GM10847 (cell line): ENCODE data around the gene XRCC1.

Experiments
- POLR2A ChIP-seq: IDR thresholded peaks from 2 replicates; pipeline ENCODE4 v1.6.1; 2011; ENCODE audit not compliant: insufficient read length; ENCODE audit errors: extremely low read depth

The XRCC1 gene, protein sequence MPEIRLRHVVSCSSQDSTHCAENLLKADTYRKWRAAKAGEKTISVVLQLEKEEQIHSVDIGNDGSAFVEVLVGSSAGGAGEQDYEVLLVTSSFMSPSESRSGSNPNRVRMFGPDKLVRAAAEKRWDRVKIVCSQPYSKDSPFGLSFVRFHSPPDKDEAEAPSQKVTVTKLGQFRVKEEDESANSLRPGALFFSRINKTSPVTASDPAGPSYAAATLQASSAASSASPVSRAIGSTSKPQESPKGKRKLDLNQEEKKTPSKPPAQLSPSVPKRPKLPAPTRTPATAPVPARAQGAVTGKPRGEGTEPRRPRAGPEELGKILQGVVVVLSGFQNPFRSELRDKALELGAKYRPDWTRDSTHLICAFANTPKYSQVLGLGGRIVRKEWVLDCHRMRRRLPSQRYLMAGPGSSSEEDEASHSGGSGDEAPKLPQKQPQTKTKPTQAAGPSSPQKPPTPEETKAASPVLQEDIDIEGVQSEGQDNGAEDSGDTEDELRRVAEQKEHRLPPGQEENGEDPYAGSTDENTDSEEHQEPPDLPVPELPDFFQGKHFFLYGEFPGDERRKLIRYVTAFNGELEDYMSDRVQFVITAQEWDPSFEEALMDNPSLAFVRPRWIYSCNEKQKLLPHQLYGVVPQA

DNA sequence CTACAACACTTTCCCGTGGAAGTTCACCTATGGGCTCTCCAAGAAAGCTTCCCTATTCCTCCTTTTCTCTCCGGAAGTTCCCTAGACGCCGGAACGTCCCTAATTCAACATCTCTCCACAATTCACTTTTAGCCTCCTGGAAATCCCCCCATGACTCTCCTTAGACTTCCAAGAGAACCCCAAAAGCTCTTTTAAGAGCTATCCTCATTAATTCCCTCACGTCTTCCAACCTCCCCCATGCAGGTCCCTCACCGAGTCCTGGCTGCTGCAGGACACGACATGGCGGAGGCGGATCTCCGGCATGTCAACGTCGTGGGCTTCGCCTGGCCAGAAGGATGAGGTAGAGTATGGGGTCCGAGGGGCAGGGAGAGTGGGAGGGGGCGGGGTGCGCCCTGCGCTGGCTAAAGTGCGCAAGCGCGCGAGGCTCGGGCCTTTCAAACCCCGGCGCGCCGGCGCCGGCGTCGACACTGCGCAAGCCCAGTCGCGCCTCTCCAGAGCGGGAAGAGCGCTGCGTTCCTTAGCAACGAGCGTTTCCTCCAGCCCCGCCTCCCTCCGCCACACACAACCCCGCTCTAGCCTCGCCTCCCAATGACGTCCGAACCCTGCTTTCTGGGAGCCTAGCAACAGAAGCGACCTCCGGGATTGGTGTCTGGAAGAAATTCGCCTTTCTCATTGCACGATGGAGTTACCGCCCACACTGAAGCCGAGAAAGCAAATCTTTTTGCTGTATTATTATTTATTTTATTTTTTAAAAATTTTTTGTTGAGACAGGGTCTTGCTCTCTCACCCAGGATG, at the start of gene XRCC1, which contains the start of gene PINLYP:
XRCC1 (minus strand) TSS at position 372 of the 795 bp plus-strand sequence; CDS start at position 303, 69 bp downstream.
PINLYP (plus strand) TSS at position 646 of the 795 bp plus-strand sequence. CDS start 1,391 bp downstream, outside the sequence.
- peak; percentile 30 for TF ChIP-seq POLR2A

DNA sequence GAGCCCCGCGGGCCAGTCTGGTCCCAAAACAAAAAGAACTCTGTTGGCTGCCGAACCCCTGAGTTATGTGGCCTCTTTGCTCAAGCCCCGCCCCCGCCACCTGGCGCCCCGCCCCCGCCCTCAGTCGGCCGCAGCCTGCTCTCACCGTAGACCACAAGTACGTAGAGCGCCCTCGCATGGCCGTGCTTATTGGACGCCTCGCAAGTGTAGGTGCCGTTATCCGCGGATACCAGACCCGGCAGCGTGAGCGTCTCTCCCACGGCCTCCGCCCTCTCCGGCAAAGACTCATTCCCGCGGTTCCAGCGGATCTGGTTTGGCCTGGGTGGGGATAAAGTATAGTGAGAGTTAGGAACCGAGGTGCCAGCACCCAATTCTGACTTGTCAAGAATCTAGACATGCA, 49.6 kb upstream of the XRCC1 start:
- no peak for TF ChIP-seq POLR2A

DNA sequence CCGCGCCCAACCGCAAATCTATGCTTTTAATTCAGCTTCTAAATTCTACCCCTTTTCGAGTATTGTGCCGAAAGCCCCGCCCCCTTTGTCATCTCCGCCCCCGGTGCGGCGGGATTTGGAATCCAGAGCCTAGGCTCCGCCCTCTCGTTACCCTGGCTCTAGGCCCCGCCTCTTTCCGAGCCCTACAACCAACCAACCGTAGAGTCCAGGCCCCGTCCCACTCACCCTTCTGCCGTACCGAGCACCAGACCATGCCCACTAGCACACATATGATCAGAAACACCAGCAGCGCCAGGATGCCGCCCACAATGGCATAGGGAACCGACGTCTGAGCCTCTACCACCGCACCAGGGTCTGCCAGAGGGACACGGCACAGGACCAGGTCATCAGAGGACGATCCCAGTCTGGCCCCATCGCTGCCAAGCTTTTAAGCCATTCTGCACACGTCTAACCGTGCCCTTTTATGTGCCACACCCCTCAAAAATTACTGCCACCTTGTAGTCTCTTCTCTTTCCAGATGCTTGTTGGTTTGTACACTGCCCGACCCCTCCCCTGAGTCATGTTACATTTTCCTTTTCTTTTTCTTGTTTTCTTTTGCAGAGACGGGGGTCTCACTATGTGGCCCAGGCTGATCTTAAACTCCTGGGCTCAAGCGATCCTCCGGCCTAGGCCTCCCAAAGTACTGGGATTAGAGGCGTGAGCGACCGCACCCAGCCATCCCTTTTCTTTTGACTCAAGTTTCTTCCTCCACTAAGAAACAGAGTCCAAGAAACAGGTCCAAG, 48.8 kb upstream of the XRCC1 start:
- no peak for TF ChIP-seq POLR2A

DNA sequence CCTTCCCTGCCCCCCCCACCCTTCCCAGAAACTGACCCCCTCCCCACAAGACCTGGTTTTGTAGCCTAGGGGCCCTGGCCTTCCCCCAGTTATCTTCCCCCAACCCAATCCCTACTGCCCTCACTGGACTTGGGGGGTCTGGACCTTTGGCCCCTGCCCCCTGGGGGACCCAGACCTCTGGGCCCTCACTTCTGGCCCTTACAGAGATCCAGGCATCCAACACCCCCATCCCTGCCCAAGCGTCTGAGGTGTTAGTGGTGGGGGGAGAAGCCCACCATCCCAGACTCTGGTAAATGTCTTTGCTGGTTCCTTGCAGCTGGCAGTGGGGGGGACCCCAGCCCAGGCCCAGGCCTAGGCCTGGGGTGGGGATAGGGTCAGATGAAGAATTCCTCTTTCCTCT, 47.6 kb upstream of the XRCC1 start:
- TF ChIP-seq POLR2A, result no peak

DNA sequence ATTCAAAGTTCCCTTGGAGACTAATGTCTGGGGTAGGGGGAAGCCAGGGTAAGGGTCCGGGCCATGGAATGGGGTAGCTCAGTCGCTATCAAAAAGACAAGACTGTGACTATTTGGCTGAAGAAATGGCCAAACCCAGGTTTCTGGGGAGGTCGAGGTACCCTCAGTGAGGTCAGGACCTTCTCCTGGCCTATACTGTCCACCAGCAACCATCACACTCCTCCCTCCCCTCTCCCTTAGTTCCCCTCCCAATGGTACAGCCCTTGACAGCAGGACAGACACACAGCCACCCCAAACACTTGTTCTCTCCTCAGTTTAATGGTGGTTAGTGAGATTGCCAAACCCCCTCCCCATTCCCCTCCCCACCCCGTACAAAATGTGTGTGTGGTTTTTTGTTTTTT, 46.7 kb upstream of the XRCC1 start:
- no peak for TF ChIP-seq POLR2A

DNA sequence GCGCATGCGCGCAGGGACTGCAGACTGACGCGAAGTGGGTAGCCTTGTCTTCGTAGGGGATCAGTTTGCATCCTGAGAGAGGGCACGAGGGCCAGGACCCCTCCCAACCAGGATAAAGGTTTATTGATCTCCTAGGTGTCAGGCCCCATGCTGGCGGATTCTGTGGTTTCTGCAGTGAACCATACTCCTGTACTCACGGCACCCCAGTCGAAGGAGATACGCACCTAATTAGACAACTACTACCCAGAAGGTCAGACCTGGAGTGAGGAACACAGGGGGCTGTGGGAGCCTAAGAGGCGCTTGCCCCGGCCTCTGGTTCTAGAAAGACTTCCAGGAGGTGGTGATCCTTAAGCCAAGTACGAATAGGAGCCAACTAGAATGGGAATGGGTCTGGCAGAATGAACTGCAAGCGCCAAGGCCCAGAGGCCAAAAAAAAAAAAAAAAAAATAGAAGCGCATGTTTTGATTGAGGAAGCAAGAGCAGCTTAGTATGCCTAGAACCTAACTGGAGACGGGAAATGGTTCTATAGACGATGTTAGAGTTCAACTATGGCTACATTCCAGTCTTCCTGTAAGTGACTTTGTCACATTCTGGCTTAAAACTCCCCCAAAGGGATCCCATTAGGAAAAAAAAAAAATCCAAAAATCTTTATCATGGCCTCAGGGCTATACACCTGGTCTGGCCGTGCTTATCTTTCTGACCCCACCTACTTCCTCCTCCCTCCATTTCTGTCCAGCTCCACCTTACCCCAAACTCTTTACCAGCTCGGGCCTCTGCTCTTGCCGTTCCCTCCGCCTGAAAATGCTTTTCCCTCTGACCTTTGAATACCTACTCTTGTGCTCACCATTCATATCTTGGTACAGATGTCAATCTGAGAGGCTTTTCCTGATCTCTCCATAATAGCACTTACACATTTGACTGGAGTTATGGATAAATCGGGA, 45.0 kb upstream of the XRCC1 start:
- no peak for TF ChIP-seq POLR2A

DNA sequence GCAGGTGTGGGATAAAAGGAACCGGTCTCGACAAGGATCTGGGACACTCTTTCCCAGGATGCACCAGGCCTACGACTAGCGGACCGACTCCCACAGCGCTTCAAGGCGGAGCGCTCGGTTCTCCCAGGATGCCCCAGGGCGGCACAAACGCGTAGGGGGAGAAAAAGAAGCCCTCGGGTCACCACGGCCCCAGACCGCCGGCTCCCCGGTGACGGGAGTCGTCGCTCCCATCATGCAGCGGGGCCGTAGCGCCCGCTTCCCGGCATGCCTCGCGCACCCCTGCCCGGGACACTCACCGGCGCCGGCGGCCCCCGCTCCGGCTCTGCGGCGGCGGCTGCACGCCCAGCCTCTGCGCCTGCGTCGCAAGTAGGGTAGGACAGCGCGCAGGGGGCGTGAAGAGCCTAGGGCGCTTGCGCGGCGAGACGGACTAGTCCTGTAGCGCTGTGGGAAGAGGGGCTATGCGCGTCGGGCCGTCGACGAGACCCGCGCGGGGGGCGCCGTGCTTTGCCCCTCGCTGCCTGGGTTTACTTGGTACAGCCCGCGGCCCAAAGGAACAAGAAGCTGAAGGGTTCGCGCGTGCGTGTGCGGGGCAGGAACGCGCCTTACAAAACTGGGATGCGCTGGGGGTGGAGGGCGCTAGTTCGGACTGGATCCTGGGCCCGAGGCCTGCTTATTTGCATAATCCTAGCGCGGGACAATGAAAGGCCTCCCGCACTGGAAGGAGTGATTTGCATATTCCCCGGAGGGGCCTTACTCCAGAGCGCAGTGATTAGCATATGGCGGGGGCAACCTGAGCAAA, 44.1 kb upstream of the XRCC1 start, which contains the start of gene ZNF428:
ZNF428 (minus strand) TSS at position 368 of the 799 bp plus-strand sequence. CDS start 5,325 bp downstream, outside the sequence.
- TF ChIP-seq POLR2A, result peak; percentile 92

DNA sequence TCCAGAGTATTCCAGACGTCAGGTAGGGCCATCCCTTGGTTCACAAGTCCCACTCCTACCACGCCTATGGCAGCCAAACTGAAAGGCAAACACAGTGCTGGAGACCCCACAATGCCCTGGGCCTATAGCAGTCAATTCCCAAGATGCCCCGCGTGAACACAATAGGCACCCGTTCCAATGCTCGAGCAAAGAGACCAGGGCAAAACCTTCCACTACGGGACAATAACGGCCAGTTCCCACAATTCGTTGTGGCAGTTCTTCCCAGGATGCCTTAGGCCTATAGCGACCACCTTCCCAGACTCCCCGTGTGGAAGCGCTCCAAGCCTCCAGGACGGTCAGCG, 43.6 kb upstream of the XRCC1 start:
- no peak for TF ChIP-seq POLR2A

DNA sequence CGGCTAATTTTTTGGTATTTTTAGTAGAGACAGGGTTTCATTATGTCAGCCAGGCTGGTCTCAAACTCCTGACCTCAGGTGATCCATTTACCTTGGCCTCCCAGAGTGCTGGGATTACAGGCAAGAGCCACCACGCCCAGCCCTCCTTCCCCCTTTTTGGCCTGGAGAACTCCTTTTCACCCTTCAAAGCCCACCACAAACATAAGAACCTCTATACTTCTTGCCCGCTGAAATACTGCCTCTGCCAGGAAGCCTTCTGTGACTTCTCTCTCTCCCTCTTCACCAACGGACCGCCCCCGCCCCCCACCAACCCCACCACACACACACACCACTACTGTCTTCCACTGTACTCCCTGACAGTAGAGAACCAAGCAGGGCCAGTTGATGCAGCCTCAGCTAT, 41.6 kb upstream of the XRCC1 start:
- TF ChIP-seq POLR2A, result no peak

DNA sequence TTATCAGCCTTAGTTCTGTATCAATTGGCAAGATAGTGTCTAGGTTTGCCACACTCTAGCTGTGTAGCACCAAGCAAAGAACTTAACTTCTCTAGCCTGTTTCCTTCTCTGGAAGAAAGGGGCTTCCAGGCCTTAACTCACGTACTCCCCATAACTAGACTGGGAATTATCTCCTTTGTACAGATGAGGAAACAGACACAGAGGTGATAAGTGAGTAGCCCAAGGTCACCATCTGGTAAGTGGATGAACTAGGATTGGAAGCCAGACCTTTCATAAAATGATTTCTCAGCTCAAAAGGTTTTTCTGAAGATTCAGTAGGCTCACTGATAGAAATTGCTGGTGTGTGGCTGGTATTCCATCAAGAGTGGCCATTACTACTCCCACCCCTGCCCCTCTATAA, 41.0 kb upstream of the XRCC1 start:
- TF ChIP-seq POLR2A, result no peak

DNA sequence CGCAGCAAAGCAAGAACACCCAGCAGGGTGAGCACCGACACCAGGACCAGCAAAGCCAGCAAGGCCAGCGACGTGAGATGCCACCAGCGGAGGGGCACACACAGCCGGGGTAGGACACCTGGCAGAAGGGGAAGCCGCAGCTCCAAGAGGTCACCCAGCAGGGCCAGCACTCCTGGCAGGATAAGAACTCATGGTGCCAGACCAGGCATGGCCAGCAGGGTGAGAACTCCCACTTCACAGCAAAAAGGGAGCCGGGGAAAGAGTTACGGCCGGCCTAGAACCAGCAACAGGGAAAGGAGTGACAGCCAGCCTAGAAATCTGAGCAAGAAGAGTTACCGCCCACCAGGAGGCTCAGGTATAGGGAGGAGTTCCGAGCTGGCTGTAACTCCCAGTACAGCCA, 37.0 kb upstream of the XRCC1 start:
- no peak for TF ChIP-seq POLR2A

DNA sequence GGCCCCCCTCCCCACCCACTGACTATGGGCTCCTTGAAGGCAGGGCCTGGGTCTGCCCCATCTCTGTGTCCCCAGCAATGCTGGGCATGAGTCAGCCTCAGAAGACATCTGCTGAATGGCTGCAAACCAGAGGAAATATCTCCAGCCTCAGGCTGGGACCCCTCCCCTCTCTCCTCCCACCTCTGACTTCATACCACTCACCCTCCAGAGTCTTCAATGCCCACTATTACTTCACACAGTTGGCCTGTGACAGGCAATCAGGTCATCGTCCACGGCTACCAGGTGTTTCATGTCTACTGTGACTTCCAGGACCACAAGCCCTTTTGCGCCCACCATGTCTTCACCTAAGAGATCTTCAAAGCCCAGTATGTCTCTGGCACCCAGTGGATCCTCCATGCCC, 36.5 kb upstream of the XRCC1 start, which contains the start of gene SRRM5:
SRRM5 (plus strand) TSS at position 301 of the 400 bp plus-strand sequence; CDS start at position 335, 34 bp downstream.
- no peak for TF ChIP-seq POLR2A

DNA sequence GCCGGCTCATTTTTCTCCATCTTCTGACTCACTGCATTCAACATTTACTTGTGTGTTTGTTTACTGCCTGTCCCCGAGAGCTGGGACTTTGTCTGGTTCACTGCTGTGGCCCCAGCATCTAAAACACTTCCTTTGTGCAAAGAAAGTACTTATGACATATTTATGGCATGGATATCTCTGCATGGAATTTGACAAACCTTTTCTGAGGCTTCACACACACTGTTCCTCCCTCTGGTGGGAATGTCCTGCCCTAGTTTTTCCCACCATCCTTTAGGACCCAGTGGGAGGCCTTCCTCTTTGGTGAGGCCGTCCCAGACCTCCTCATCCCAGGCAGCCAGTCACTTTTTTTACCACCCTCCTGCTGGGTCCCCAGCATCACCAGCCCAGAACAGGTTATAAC, 35.2 kb upstream of the XRCC1 start:
- TF ChIP-seq POLR2A, result no peak

DNA sequence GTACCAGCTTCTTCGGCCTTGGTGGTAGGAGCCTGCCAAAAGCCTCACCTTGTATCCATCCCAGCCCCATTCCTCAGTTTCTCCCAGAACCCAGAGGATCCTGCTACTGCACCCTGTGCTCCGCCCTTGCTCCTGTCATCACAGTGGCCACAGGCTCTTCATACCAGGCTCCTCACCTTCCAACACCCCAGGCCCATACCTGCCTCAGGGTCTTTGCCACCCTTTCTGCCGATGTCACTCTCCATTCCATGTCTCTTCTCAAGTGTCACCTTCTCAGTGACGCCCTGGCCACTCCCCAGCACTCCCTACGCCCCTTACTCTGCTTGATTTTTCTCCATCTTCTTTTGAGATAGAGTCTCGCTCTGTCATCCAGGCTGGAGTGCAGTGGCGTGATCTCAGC, 34.5 kb upstream of the XRCC1 start:
- no peak for TF ChIP-seq POLR2A
